Smooth muscle cell of the brain vasculature (primary cell): Measurements from ENCODE around the gene SCO2.
"Not testable (repeated sequence)": the region's sequence is repeated elsewhere in the genome, so short reads cannot be mapped to it uniquely, and the experiment has no call there.

Experiments
- DNase-seq: peaks from one replicate; pipeline ENCODE4 v3.0.0-alpha.2; 2012; ENCODE audit warnings: low read depth, low spot score

The SCO2 gene

DNA sequence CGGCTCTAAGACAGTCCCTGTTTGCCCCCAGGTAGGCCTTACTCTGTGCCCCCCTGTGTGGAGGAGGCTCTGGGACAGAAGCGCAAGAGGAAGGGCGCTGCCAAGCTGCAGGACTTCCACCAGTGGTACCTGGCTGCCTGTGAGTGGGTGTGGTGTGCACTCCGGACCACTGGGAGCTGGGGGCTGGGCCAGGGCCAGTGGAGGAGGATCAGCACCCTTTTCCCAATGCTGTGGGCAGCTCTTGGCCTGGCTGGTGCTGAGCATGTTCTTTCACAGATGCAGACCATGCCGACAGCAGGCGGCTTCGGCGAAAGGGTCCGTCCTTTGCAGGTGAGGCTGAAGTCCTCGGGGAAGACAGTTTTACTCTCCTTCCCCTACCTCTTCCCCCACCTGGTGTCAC is 3.7 kb downstream of the SCO2 start:
- DNase-seq = no peak

DNA sequence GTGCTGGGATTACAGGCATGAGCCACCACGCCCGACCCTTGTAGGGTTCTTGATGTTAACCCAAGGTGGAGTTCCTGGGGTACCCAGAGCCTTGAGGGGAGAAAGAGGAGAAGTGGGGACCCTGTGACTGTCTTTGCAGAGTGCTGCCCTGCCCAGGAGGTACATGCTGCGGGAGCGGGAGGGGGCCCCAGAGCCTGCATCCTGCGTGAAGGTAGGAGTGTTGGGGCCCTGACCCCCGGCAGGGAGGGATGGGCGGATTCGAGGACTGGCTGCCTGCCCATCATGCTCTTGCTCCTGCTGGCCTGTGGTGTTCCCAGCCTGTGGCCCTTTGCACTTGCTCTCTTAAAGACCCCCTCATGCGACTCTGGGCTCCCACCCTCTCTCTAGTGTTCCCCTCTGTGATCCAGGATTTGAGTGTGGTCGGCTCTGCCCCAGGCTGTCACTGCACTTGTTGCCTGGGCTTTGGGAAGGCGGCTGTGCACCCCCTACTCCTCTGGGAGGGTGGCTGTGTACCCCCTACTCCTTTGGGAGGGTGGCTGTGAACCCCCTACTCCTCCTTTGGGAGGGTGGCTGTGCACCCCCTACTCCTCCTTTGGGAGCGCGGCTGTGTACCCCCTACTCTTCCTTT is 4.5 kb downstream of the SCO2 start:
- no peak for DNase-seq

DNA sequence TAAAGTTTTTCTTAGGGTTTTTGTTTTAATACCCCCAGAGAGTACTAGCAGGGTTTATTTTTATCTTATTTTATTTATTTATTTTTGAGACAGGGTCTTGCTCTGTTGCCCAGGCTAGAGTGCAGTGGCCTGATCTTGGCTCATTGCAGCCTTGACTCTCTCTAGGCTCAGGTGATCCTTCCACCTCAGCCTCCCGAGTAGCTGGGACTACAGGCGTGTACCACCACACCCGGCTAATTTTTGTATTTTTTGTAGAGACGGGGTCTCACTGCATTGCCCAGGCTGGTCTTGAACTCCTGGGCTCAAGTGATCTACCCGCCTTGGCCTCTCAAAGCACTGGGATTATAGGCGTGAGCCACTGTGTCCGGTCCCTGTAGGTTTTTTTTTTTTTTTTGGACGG is 5.2 kb downstream of the SCO2 start:
- DNase-seq = not testable (repeated sequence)

DNA sequence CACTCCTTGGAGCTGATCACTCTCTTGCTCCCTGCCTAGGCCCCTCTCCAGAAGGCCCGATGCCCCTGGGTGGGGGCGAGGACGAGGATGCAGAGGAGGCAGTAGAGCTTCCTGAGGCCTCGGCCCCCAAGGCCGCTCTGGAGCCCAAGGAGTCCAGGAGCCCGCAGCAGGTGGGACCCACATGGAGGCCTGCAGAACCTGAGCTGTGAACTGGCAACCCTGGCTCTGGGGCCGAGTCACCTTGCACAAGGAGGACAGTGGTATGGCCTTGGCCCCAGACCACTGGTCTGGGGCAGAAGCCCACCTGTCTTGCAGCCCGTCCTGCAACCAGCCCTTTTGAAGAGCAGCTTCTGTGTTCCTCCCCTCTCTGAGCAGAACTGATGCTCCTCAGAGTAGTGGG is 6.2 kb downstream of the SCO2 start:
- no peak for DNase-seq

DNA sequence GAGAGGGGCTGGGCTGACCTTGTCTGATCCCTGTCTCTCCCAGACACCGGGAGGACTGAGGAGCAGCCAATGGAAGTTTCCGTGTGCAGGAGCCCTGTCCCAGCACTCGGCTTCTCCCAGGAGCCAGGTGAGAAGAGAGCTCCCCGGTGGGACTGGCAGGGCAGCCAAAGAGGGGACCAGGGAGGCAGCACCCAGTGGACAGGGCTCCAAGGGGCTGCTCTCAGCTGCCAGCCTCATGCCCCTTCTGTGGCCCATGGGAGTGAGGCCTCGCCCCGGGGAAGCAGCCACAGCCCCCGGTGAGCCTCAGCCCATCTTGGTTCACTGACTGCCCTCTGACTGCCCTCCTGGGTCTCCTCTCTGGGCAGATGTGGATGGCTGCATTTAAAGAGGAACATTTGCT is 6.8 kb downstream of the SCO2 start:
- DNase-seq = no peak

DNA sequence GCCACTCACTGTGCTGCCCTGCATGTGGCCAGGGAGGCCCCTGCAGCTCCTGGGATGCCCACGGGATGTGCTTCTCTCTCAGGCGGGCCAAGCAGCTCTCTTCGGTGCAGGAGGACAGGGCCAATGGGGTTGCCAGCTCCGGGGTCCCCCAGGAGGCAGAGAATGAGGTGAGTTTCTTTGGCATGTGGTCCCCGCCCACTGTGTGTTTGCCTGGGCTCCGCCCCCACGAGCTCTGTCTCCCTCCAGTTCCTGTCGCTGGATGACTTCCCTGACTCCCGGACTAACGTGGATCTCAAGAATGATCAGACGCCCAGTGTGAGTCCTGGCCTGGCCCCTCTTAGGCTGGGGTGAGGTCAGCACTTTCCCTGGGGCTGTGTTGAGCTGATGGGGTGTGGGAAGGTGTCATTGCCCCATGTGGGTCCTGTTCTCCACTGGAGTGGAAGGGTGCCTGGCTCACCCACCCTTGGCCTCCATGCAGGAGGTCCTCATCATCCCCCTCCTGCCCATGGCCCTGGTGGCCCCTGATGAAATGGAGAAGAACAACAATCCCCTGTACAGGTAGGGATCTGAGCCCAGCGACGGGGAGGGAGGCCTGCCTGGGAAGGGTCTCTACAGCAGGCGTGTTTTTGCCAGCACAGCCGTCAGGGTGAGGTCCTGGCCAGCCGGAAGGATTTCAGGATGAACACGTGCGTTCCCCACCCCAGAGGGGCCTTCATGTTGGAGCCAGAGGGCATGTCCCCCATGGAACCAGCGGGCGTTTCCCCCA is 7.7 kb downstream of the SCO2 start:
- DNase-seq = no peak

DNA sequence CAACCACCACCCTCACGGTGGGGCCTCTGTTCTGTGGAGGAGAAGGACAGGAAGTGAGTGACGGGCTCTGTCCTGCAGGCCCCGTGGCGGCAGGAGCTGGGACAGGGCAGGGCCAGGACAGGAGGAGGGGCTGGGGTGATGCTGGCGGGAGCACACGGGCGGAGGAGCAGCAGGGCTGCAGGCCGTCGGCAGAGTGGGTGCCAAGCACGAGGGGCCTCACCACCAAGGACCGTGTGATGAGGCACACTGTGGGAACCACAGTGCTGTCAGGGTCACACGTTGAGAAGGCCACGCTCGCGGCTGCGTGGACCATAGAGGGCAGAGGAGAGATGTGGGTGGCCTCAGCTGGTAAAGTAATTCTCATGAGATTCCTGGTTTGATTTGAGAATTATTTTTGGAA is 8.5 kb downstream of the SCO2 start:
- no peak for DNase-seq

DNA sequence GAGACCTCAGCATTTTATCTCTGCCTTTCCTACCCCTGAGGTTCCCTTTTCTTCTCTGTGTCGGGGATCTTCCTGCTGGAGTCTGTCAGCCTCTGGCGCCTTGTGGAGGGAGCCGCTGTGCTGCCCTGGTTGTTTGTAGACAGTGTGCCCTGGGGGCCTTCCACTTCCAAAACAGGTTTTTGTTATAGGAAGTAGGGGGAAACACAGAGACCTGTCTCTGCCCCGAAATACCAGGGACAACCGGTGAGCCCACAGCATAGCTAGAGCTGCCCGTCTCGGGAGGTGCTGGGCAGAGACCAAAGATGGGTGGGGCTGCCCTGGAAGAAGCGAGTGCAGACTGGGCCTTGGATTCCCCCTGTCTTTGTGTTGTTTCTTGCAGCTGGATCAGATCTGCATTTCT is 9.3 kb downstream of the SCO2 start:
- DNase-seq = no peak

DNA sequence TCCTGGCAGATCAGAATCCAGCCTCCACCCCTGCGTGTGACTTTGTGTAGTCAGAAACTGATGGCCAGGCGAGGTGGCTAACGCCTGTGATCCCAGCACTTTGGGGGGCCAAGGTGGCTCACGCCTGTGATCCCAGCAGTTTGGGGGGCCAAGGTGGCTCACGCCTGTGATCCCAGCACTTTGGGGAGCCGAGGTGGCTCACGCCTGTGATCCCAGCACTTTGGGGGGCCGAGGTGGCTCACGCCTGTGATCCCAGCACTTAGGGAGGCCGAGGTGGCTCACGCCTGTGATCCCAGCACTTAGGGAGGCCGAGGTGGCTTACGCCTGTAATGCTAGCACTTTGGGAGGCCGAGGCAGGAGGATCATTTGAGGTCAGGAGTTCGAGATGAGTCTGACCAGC is 12.2 kb downstream of the SCO2 start:
- DNase-seq = no peak

DNA sequence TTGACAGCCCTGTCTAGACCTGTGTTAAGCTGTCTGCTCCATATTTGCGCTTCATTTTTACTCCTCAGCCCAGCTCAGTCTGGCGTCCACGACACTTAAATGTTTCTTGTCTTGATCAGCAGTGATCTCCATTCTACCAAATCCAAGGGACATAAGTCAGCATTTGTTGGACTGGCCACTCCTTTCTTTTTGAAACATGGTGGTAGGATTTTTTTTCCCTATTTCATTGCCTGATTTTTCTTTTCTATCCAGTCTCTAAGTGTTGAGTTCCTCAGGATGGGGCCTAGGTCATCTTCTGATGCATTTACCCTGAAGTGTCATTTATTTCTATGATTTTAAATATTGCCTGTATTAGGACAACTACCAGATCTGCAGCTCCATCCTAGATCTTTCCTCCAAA is 16.5 kb downstream of the SCO2 start:
- no peak for DNase-seq

DNA sequence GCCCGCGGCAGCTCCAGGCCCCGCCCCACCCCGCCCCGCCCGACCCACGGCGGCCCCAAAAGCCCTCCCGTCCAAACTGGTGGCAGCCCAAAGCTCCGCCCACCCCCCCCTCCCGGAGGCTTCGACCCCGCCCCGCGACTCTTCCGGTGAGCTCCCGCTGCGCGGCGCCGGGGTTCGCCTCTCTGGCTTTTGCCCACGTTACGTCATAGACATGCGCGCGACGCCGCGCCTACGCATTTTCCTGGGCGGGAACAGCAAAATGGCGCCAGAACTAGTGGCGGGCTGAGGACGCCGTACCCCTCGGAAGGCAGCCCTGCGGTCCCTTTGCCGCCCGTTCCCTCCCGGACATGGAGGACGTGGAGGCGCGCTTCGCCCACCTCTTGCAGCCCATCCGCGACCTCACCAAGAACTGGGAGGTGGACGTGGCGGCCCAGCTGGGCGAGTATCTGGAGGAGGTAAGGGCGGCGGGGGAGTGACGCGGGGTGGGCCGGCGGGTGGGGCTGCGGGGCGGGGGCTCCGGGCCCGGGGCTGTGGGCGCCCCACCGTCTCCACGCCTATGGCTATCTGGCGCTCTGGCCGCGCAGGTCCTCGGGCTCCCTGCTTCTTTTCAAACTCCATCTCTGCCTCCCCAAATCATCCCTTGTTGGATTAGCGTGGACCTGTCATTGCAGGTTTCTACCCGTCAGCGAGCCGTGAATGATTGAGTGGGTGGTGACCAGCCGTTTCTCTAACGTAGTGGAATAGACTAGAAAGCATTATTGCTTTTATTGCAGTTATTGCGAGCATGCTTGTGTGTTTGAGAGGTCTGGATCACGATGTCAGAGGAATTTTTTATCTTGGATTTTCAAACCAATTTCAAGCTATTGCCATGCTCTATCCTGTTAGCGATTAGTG is 17.2 kb downstream of the SCO2 start, which contains the start of gene NCAPH2:
Gene NCAPH2, plus strand, starts transcription at position 234 of the 894 bp plus-strand sequence. Its CDS starts 114 bp downstream, at position 348.
- peak; percentile 94 for DNase-seq

DNA sequence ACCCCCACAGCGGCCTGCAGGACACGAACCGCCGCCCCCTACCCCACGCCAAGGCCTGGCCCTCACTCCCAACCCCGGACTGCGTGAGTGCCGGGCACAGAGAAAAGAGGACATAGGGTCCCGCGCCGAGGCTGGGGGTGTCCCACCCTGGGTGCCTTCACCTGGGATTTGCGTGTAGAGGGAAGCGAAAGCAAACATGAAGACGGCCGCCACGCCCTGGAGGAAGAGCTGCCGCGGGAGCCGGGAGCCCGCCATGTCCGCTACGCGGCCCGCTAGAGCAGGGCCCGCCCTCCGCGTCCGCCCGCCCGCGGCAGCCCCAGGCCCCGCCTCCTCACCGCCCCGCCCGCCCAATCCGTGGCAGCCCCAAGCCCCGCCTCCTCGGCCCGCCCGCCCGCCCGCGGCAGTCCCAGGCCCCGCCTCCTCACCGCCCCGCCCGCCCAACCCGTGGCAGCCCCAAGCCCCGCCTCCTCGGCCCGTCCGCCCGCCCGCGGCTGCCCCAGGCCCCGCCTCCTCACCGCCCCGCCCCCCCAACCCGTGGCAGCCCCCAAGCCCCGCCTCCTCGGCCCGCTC is 17.9 kb downstream of the SCO2 start, which contains the start of gene LMF2:
Gene LMF2, minus strand, starts transcription at position 282 of the 570 bp plus-strand sequence. Its CDS starts 27 bp downstream, at position 255.
- DNase-seq = no peak

DNA sequence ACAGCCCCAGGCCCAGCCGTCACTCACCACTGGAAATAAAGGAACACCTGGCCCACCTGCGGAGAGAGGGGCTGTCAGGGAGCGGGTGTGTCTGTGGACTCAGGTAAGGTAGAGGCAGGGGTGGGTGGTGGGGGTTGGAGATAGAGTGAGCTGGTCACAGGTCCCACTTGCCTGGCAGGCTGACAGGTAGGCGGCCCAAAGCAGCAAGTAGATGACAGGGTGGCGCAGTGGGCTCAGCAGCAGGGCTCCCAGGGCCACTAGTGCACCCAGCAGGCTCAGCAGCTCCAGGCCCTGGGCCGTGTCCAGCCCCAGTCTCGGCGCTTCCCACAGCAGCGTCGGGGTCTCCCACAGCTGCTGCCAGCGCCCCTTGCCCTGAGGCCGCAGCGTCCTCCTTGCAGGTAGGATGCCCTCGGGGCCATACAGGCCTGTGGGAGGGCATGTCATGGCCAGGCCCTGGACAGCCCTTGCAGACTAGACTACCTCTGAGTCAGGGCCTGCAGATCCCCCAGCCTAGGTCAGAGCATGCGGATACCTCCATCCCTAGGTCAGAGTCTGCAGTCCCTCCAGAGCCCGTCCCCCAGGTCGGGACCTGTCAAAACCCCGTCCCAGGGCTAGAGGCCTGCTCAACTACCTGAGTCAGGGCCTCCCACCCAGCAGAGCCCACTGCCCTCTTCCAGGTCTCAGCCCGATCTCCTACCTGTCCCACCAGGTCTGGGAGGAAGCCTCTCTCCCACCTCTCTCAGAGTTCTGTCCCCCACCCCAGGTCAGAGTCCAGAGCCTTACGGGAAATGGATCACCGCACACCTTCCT is 18.6 kb downstream of the SCO2 start:
- no peak for DNase-seq

DNA sequence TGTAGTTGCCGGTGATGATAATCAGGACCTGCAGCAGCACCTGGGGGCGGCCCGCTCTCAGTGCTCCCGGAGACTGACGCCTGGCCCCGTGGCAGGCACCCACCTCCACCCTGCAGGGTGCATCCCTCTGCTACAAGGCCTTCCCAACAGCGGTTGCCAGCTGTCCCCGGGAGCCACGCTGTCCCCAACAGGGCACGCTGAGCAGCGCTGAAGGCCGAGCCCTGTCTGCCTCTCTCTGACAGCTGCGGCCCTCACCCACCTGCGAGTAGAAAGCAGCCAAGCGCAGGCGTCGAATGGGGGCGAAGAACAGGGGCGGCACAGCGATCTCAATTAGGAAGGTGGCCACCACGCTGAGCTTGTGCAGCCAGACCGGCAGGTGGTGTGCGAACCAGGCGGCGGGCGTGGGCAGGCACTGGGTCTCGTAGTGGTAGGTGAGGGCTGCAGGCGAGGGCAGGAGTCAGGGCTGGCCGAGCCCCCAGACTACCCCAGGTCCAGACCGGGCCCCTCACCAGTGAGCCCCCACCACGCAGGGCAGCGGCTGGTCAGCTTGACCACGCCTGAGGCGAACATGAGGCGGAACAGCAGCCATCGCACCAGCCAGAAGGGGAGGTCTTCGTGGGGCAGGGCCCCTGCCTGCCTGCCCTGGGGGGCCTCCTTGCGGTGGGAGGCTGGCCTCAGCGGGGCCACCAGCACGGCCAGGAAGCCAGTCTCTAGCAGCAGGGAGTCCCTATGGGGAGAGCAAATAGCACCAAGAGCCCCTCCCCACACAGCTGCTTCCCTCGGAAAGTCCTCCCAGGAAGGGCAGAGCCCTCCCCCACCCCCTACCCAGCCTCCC is 19.4 kb downstream of the SCO2 start:
- DNase-seq = no peak

DNA sequence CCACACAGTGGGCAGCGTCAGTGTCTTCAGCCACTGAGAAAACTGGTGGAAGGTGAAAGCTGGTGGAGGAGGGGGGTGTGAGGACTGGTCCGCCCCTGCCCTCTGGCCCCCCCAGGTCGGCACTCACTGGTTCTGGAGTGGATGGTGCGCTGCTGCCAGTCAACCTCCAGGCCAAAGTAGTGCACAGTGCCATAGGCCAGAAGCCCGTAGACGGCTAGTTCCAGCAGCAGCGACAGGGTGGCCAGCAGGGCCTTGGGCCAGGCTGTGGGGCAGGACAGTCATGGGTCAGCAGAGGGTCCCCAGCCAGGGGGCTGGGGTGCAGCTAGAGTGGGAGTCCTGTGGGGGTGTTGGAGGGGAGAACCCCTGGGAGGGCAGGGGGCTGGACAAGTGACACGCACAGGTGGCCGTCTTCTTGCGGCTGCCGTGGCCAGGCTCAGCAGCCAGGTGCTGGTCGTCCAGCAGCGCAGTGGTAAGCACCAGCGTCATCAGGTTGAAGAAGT is 20.1 kb downstream of the SCO2 start:
- DNase-seq = no peak

DNA sequence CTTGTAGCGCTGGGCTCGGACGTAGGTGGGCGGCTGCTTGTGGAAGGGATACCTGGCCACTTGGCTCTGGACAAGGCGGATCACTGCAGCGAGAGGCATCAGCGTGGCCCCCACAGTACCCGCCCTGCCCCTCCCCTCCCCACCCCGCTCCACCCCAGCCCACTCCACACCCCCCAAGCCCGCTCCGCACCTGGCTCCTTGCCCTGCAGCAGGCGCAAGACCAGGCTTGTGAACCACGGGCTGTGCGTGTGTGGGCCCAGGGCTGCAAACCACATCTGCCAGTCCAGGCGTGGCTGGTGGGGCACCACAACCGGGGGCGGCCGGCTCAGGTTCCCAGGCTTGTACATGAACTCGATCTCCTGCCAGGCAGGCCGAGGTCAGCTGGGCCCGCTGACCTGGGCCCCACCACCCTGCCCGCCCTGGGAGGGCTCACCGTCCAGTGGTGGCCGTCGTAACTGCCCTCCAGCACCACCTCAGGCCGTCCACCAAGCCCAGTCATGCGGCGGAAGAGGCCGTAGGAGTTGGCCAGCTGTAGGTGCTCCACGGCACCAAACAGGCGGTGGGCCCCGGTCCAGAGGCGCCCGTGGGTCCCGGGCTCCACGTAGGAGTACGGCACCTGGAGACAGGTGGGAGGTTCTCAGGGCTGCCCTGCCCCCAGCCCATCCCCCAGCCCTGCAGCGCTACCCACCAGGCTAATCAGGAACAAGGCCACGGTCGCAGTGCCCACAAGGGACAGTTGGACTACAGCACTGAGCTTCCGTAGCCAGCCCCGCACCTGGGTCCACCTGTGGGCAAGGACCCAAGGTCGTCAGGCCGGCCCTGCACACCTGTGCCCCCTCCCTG is 20.8 kb downstream of the SCO2 start:
- no peak for DNase-seq

DNA sequence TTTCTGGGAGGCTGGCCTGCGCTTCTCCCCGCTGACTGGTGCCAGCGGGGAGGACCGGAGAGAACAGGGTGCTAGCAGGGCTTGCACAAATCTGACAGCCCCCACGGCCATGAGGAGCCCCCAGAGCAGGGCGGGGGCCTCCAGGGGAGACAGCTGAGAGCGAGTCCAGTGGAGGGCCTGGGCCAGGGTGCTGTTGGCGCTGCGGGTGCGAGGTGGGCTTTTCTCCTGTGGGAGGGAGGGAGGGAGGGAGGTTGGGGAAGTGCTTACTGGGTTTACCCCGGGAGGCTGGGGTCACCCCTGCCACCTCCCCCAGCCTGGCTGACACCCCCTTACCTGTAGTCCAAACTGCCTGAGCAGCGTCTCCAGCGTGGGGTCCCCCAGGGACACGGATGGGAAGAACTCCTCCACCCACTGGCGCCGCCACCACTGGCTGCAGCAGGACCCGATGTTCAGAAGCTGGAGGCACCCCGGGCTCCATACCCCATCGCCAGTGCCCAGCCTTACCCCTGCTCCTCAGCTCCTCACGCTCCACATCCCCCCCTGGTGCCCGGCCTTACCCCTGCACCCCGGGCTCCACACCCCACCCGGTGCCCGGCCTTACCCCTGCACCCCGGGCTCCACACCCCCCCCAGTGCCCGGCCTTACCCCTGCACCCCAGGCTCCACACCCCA is 21.8 kb downstream of the SCO2 start:
- DNase-seq = no peak
